ENCODE results near the gene TCERG1.

Gene TCERG1

GRCh38 chr5:146527785-146528184 is 80.7 kb downstream of the TCERG1 start:
- H3K36me3 ChIP-seq (ENCODE audit: control insufficient read depth, insufficient read depth, low read length) = no peaks in the 10 kb centered on the region
- no peaks in the 10 kb centered on the region for H3K9me3 ChIP-seq (ENCODE audit: control insufficient read depth, insufficient read depth, low read length)
- H3K27me3 ChIP-seq (ENCODE audit: control insufficient read depth, insufficient read depth, low read length) = no peaks in the 10 kb centered on the region
- H3K4me3 ChIP-seq (ENCODE audit: low read depth, low read length) = no peak overlapping the region
- no peaks in the 10 kb centered on the region for H3K4me1 ChIP-seq (ENCODE audit: control insufficient read depth, insufficient read depth, low read length)
- no peak overlapping the region for H3K9ac ChIP-seq (ENCODE audit: low read depth, low read length)

DNA sequence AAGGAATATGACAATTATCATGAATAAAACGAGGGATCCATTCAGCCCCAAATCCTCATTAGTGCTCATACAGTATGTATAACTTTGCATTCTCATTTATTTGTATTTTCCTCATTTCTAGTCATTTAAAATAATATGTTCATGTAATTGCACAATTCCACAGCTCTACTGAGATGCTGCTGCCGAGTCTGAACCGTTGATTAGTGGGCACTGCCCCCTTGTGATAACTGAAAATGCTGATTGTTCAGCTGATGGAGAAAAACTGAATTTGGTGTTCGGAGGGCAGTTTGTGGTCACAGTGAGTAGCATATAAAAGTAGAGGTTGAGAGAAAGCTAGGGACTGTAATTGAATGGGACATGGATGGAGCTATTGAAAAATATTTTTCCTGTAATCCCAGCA is 81.1 kb downstream of the TCERG1 start:
- no peaks in the 10 kb centered on the region for H3K27me3 ChIP-seq (ENCODE audit: control insufficient read depth, insufficient read depth, low read length)
- H3K36me3 ChIP-seq (ENCODE audit: control insufficient read depth, insufficient read depth, low read length) = no peaks in the 10 kb centered on the region
- H3K9ac ChIP-seq (ENCODE audit: low read depth, low read length) = no peak overlapping the region
- H3K4me3 ChIP-seq (ENCODE audit: low read depth, low read length) = no peak overlapping the region
- H3K9me3 ChIP-seq (ENCODE audit: control insufficient read depth, insufficient read depth, low read length) = no peaks in the 10 kb centered on the region
- H3K4me1 ChIP-seq (ENCODE audit: control insufficient read depth, insufficient read depth, low read length) = no peaks in the 10 kb centered on the region

DNA sequence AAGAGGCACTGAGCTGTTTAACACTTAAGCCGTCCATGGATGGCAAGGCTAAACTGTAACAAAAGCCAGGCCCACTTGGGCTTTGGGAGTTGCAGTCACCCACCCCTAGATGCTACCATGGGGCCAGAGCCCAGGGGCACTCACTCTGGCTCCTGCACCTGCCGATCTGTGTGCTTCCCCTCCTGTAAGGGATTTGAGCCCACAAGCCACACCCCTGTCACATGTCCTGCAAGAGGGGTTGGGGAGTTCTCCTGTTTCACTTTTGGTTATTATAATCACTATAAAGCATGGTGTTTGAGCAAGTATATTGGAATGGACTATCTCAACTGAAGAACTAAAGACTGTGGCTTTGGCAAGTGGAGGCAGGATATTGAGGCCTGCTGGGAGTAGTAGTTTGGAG is 82.9 kb downstream of the TCERG1 start:
- peaks cover 2% of the 10 kb centered on the region for H3K4me1 ChIP-seq (ENCODE audit: control insufficient read depth, insufficient read depth, low read length)
- H3K4me3 ChIP-seq (ENCODE audit: low read depth, low read length) = no peak overlapping the region
- no peaks in the 10 kb centered on the region for H3K27me3 ChIP-seq (ENCODE audit: control insufficient read depth, insufficient read depth, low read length)
- no peaks in the 10 kb centered on the region for H3K36me3 ChIP-seq (ENCODE audit: control insufficient read depth, insufficient read depth, low read length)
- H3K9ac ChIP-seq (ENCODE audit: low read depth, low read length) = no peak overlapping the region
- no peaks in the 10 kb centered on the region for H3K9me3 ChIP-seq (ENCODE audit: control insufficient read depth, insufficient read depth, low read length)

- Histone ChIP-seq H3K4me1 (ENCODE audit: control insufficient read depth, insufficient read depth, low read length) (peaks cover 2% of the 10 kb centered on the region), H3K36me3 (ENCODE audit: control insufficient read depth, insufficient read depth, low read length) (no peaks in the 10 kb centered on the region), H3K27me3 (ENCODE audit: control insufficient read depth, insufficient read depth, low read length) (no peaks in the 10 kb centered on the region), H3K9ac (ENCODE audit: low read depth, low read length) (no peak overlapping the region), H3K4me3 (ENCODE audit: low read depth, low read length) (no peak overlapping the region), H3K9me3 (ENCODE audit: control insufficient read depth, insufficient read depth, low read length) (no peaks in the 10 kb centered on the region)
These were observed 86.2 kb downstream of the TCERG1 start for GRCh38 chr5:146533260-146533857.

DNA sequence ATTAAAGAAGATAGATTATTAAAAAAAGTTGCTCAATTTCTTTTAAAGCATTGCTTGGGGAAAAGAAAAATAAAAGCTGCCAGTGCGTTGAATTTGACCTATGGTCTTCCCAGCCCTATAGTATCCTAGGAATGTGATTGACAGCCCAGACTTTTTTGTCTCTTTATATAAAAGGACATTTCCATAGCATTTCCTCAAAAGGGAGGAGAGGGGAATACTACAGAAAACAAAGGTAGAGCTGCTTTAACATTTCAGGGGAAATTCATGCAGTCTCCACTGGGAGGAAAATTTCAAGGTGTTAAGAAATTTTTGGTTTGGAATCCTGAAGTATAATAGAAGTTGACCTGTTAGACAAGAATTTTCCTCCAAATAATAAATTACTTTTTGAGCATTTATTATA is 86.7 kb downstream of the TCERG1 start:
- Histone ChIP-seq H3K9ac (ENCODE audit: low read depth, low read length) (no peak overlapping the region), H3K4me3 (ENCODE audit: low read depth, low read length) (no peak overlapping the region), H3K27me3 (ENCODE audit: control insufficient read depth, insufficient read depth, low read length) (no peaks in the 10 kb centered on the region), H3K4me1 (ENCODE audit: control insufficient read depth, insufficient read depth, low read length) (peaks cover 2% of the 10 kb centered on the region), H3K9me3 (ENCODE audit: control insufficient read depth, insufficient read depth, low read length) (no peaks in the 10 kb centered on the region), H3K36me3 (ENCODE audit: control insufficient read depth, insufficient read depth, low read length) (no peaks in the 10 kb centered on the region)

DNA sequence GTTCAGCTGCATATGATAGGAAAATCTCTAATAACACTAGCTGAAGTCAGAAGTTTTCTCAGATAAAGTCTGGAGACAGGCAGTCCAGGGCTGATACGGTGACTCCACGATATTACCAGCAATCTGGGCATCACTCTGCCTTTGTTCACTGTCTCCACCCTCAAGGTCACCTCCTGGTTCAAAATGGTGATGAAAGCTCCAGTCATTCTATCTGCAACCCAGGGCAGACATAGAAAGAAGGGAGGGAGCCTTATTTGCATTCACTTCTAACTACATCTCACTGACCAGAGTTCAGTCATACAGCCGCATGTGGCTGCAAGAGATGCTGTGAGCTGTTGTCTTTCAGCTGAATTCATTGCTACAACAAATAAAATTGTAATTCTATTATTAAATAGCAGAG is 91.3 kb downstream of the TCERG1 start:
- Histone ChIP-seq H3K4me3 (ENCODE audit: low read depth, low read length) (no peak overlapping the region), H3K36me3 (ENCODE audit: control insufficient read depth, insufficient read depth, low read length) (no peaks in the 10 kb centered on the region), H3K4me1 (ENCODE audit: control insufficient read depth, insufficient read depth, low read length) (peaks cover 1% of the 10 kb centered on the region), H3K27me3 (ENCODE audit: control insufficient read depth, insufficient read depth, low read length) (no peaks in the 10 kb centered on the region), H3K9ac (ENCODE audit: low read depth, low read length) (no peak overlapping the region), H3K9me3 (ENCODE audit: control insufficient read depth, insufficient read depth, low read length) (no peaks in the 10 kb centered on the region)

DNA sequence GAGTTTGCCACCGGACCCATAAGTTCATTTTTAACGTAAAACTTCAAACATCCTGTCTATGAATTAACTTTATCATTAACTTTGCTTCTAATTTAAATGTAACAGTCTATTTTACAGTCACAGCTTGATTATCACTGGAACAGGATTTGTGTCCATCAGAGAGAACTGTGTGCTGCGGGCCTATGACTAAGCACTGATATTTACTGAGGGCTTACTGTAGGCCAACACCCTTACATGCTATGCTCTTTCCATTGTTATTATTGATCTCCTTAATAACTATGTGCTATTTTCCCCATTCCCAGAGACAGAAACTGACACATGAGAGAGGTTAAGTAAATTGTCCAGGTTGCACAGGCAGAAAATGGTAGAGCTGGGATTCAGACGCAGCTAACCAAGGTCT is 92.8 kb downstream of the TCERG1 start:
- Histone ChIP-seq H3K4me3 (ENCODE audit: low read depth, low read length) (no peak overlapping the region), H3K9ac (ENCODE audit: low read depth, low read length) (no peak overlapping the region), H3K9me3 (ENCODE audit: control insufficient read depth, insufficient read depth, low read length) (no peaks in the 10 kb centered on the region), H3K27me3 (ENCODE audit: control insufficient read depth, insufficient read depth, low read length) (no peaks in the 10 kb centered on the region), H3K36me3 (ENCODE audit: control insufficient read depth, insufficient read depth, low read length) (no peaks in the 10 kb centered on the region), H3K4me1 (ENCODE audit: control insufficient read depth, insufficient read depth, low read length) (no peaks in the 10 kb centered on the region)

GRCh38 chr5:146540414-146540813 is 93.3 kb downstream of the TCERG1 start:
- Histone ChIP-seq H3K4me3 (ENCODE audit: low read depth, low read length) (no peak overlapping the region), H3K9me3 (ENCODE audit: control insufficient read depth, insufficient read depth, low read length) (no peaks in the 10 kb centered on the region), H3K9ac (ENCODE audit: low read depth, low read length) (no peak overlapping the region), H3K4me1 (ENCODE audit: control insufficient read depth, insufficient read depth, low read length) (no peaks in the 10 kb centered on the region), H3K36me3 (ENCODE audit: control insufficient read depth, insufficient read depth, low read length) (no peaks in the 10 kb centered on the region), H3K27me3 (ENCODE audit: control insufficient read depth, insufficient read depth, low read length) (no peaks in the 10 kb centered on the region)

DNA sequence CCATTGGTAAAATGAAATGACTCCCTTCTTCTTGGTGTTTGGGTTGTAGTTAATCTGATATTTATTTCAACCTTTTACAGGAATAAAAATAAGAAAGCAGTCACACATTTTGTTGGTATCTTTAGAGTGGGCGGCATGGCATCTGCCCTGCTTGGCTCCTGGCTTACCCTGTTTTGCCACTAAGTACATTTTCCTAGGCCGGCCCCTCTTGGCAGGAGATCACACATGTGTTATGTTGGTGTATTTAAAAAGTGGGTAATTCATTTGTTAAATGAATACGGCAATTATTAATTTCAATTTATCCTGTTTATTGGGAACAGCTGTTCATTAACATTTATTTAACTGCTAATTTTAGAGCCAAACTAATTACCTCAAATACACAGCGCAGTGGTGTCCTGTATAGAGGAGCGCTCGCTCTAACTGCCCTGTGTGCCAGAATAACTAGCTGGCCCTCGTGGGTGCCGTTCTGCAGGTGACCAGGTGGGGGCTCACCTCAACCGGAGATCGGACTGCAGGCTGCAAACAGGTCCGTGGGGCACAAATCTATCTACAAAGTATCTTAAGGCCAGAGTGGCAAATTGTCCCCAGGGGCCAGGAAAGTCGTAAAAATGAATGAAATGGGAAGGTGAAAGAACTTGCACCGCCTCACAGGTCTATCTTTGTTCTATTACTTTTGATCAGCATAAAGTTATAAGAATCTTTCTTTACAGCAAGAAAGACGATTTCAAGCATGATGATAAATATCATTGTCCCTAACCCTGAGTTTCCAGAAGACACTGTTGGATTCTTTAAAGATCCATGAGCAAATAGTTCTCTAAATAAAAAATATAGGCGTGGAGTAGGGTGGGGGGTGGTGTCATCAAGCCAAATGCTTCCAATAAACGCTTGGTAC is 95.1 kb downstream of the TCERG1 start:
- H3K36me3 ChIP-seq (ENCODE audit: control insufficient read depth, insufficient read depth, low read length) = no peaks in the 10 kb centered on the region
- H3K27me3 ChIP-seq (ENCODE audit: control insufficient read depth, insufficient read depth, low read length) = no peaks in the 10 kb centered on the region
- H3K9me3 ChIP-seq (ENCODE audit: control insufficient read depth, insufficient read depth, low read length) = no peaks in the 10 kb centered on the region
- no peaks in the 10 kb centered on the region for H3K4me1 ChIP-seq (ENCODE audit: control insufficient read depth, insufficient read depth, low read length)
- no peak overlapping the region for H3K4me3 ChIP-seq (ENCODE audit: low read depth, low read length)
- no peak overlapping the region for H3K9ac ChIP-seq (ENCODE audit: low read depth, low read length)

DNA sequence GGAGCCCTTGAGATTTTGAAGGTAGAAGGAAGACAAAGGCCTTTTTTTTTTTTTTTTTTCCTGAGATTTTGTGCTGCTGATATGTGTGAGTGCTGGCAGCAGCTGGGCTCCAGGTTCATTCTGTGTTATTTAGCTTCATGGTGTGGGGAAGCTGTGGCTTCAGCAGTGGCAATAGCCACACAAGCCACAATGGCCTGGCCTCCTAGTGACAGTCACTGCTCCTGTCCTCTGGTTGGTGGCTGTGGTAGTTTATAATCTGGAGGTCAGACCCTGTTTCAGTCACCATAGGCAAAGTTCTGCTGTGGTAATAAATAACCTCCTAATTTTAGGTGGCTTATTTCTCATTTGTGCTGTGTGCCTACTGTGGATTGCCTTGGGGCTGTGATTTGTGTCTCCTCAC is 97.1 kb downstream of the TCERG1 start:
- Histone ChIP-seq H3K9me3 (ENCODE audit: control insufficient read depth, insufficient read depth, low read length) (no peaks in the 10 kb centered on the region), H3K27me3 (ENCODE audit: control insufficient read depth, insufficient read depth, low read length) (no peaks in the 10 kb centered on the region), H3K4me3 (ENCODE audit: low read depth, low read length) (no peak overlapping the region), H3K9ac (ENCODE audit: low read depth, low read length) (no peak overlapping the region), H3K36me3 (ENCODE audit: control insufficient read depth, insufficient read depth, low read length) (no peaks in the 10 kb centered on the region), H3K4me1 (ENCODE audit: control insufficient read depth, insufficient read depth, low read length) (no peaks in the 10 kb centered on the region)

GRCh38 chr5:146548781-146549449 is 101.8 kb downstream of the TCERG1 start:
- Histone ChIP-seq H3K27me3 (ENCODE audit: control insufficient read depth, insufficient read depth, low read length) (no peaks in the 10 kb centered on the region), H3K36me3 (ENCODE audit: control insufficient read depth, insufficient read depth, low read length) (no peaks in the 10 kb centered on the region), H3K4me3 (ENCODE audit: low read depth, low read length) (no peak overlapping the region), H3K4me1 (ENCODE audit: control insufficient read depth, insufficient read depth, low read length) (no peaks in the 10 kb centered on the region), H3K9me3 (ENCODE audit: control insufficient read depth, insufficient read depth, low read length) (no peaks in the 10 kb centered on the region), H3K9ac (ENCODE audit: low read depth, low read length) (no peak overlapping the region)

DNA sequence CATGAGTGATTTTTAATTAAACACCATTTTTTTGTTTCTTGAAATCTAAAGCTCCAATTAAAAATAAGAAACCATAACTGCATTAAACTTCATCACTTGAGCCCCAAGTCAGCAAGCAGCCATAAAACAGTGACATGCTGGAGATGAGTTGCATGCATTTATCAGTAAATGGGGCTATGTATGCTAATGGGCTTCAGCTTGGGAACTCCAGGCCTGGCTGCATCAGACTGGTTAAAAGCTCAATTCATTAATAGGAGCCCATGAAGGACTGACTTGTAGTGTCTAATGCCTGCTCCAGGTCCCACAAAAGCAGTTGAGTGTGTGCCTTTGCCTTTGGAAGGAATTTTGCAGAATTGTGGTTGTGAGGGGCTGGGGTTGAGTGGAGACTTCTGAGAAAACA is 102.5 kb downstream of the TCERG1 start:
- H3K4me3 ChIP-seq (ENCODE audit: low read depth, low read length) = no peak overlapping the region
- no peak overlapping the region for H3K9ac ChIP-seq (ENCODE audit: low read depth, low read length)
- H3K27me3 ChIP-seq (ENCODE audit: control insufficient read depth, insufficient read depth, low read length) = no peaks in the 10 kb centered on the region
- no peaks in the 10 kb centered on the region for H3K4me1 ChIP-seq (ENCODE audit: control insufficient read depth, insufficient read depth, low read length)
- H3K9me3 ChIP-seq (ENCODE audit: control insufficient read depth, insufficient read depth, low read length) = no peaks in the 10 kb centered on the region
- no peaks in the 10 kb centered on the region for H3K36me3 ChIP-seq (ENCODE audit: control insufficient read depth, insufficient read depth, low read length)
